SK-N-MC (cell line): Measurements from ENCODE around the gene ARHGAP29.

Experiments
- DNase-seq: peaks from one replicate; pipeline ENCODE4 v3.0.0-alpha.2; 2011; ENCODE audit warnings: low read depth, low spot score
- H3K27ac ChIP-seq: fragments of 200-600 bp; sonication (generic); 2 replicates; pipeline ENCODE4 v1.5.1; 2016; ENCODE audit warnings: mixed run types
- H3K36me3 ChIP-seq: fragments of 200-600 bp; sonication (generic); 2 replicates; pipeline ENCODE4 v1.6.1; 2017; ENCODE audit warnings: antibody characterized with exemption, low read length, mixed read lengths; ENCODE audit not compliant: insufficient read depth
- H3K4me3 ChIP-seq: fragments of 200-600 bp; sonication (generic); 2 replicates; pipeline ENCODE4 v1.5.1; 2016
- H3K9ac ChIP-seq: fragments of 200-600 bp; sonication (generic); 2 replicates; pipeline ENCODE4 v1.8.0; 2017; ENCODE audit warnings: mixed run types, mixed read lengths; ENCODE audit not compliant: insufficient read length
- H3K9me3 ChIP-seq: fragments of 200-600 bp; sonication (generic); 2 replicates; pipeline ENCODE4 v1.6.1; 2017; ENCODE audit warnings: low read depth, mild to moderate bottlenecking, antibody characterized with exemption, low read length, moderate library complexity, mixed read lengths
- EZH2 ChIP-seq: fragments of 200-600 bp; sonication (generic); IDR thresholded peaks from one replicate; pipeline ENCODE4 v1.6.1; 2017; ENCODE audit warnings: antibody characterized with exemption
- FOXP2 ChIP-seq: optimal IDR thresholded peaks from 2 replicates; pipeline ENCODE3; 2011; ENCODE audit warnings: mild to moderate bottlenecking, moderate library complexity; ENCODE audit not compliant: insufficient read depth; ENCODE audit errors: extremely low read length, control extremely low read depth
- POLR2AphosphoS5 ChIP-seq: IDR thresholded peaks from 2 replicates; pipeline ENCODE4 v1.6.1; 2012; ENCODE audit warnings: mild to moderate bottlenecking, low read depth, low read length, borderline replicate concordance

ARHGAP29 gene, protein sequence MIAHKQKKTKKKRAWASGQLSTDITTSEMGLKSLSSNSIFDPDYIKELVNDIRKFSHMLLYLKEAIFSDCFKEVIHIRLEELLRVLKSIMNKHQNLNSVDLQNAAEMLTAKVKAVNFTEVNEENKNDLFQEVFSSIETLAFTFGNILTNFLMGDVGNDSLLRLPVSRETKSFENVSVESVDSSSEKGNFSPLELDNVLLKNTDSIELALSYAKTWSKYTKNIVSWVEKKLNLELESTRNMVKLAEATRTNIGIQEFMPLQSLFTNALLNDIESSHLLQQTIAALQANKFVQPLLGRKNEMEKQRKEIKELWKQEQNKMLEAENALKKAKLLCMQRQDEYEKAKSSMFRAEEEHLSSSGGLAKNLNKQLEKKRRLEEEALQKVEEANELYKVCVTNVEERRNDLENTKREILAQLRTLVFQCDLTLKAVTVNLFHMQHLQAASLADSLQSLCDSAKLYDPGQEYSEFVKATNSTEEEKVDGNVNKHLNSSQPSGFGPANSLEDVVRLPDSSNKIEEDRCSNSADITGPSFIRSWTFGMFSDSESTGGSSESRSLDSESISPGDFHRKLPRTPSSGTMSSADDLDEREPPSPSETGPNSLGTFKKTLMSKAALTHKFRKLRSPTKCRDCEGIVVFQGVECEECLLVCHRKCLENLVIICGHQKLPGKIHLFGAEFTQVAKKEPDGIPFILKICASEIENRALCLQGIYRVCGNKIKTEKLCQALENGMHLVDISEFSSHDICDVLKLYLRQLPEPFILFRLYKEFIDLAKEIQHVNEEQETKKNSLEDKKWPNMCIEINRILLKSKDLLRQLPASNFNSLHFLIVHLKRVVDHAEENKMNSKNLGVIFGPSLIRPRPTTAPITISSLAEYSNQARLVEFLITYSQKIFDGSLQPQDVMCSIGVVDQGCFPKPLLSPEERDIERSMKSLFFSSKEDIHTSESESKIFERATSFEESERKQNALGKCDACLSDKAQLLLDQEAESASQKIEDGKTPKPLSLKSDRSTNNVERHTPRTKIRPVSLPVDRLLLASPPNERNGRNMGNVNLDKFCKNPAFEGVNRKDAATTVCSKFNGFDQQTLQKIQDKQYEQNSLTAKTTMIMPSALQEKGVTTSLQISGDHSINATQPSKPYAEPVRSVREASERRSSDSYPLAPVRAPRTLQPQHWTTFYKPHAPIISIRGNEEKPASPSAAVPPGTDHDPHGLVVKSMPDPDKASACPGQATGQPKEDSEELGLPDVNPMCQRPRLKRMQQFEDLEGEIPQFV

GRCh38 chr1:94237291-94238226 lies at the start of gene ARHGAP29:
Gene ARHGAP29 (minus strand): TSS chr1:94237584. CDS start chr1:94231611, 5,973 bp downstream.
- no peaks in the 10 kb centered on the region for H3K9me3 ChIP-seq
- H3K27ac ChIP-seq = no peak within 1 kb of the TSS
- H3K36me3 ChIP-seq = no peaks in the 10 kb centered on the region
- peak within 1 kb of the TSS; percentile 72 for H3K9ac ChIP-seq
- no peak for TF ChIP-seq POLR2AphosphoS5
- TF ChIP-seq EZH2 = no peak
- no peak for TF ChIP-seq FOXP2
- peak within 1 kb of the TSS; percentile 94 for H3K4me3 ChIP-seq
- no peak for DNase-seq

DNA sequence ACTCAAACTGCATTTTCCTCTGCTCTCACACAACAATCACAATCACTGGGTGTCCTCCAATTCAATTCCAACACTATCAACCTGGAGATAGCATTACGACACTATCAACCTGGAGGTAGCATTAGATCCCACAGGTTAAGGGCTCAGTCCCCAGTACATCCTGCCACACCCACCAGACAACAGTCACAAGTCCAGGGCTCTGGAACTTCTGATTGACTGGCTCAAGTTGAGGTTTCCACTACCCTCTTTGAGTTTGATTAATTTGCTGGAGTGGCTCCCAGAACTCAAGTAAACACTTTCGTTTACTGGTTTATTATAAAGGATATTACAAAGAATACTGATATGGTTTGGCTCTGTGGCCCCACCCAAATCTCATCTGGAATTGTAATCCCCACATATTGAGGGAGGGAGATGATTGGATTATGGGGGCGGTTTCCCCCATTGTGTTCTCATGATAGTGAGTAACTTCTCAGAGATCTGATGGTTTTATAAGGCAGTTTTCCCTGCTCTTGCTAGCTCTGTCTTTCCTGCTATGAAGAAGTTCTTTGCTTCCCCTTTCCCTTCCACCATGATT lies 49.6 kb upstream of the ARHGAP29 start:
- no peak overlapping the region for H3K9ac ChIP-seq
- DNase-seq = no peak
- no peak overlapping the region for H3K4me3 ChIP-seq
- H3K27ac ChIP-seq = no peak overlapping the region
- no peaks in the 10 kb centered on the region for H3K9me3 ChIP-seq
- no peaks in the 10 kb centered on the region for H3K36me3 ChIP-seq
- TF ChIP-seq POLR2AphosphoS5 = no peak
- no peak for TF ChIP-seq FOXP2
- no peak for TF ChIP-seq EZH2

DNA sequence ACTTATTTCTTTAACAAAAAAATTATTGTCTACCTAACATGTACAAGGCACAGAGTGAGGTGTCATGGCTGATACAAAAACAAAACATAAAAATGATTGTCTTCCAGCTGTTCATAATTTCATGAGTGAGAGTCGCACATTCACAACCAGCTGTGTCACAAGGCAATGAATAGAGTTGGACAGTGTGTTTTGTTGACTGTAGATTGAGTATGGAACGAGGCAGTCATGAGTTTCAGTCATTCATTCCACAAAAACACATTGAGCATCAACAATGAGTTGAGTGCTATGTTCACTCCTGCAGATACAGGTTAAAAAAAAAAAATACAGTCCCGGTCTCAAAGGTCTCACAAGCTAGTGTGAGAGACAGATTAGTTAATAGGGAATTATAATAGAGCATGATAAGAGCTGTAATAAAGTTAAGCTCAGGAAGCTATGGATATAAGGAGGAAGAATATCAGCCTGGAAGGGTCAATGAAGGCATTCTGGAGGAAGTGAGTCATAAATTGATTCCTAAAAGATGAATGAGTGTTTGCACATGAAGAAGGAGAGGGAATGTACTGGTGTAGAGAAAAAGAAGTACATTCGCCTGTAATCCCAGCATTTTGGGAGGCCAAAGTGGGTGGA lies 47.8 kb upstream of the ARHGAP29 start:
- Histone ChIP-seq H3K9ac (no peak overlapping the region), H3K27ac (no peak overlapping the region), H3K9me3 (no peaks in the 10 kb centered on the region), H3K36me3 (no peaks in the 10 kb centered on the region), H3K4me3 (no peak overlapping the region)
- TF ChIP-seq POLR2AphosphoS5 (no peak), EZH2 (no peak), FOXP2 (no peak)
- no peak for DNase-seq

- Histone ChIP-seq H3K9ac (no peak overlapping the region), H3K27ac (no peak overlapping the region), H3K4me3 (no peak overlapping the region), H3K9me3 (no peaks in the 10 kb centered on the region), H3K36me3 (no peaks in the 10 kb centered on the region)
- TF ChIP-seq EZH2 (no peak), POLR2AphosphoS5 (no peak), FOXP2 (no peak)
- no peak for DNase-seq
Observed at GRCh38 chr1:94284476-94284875, 47.1 kb upstream of the ARHGAP29 start.

- no peak overlapping the region for H3K27ac ChIP-seq
- H3K9me3 ChIP-seq = no peaks in the 10 kb centered on the region
- TF ChIP-seq FOXP2 = no peak
- no peak overlapping the region for H3K9ac ChIP-seq
- H3K36me3 ChIP-seq = no peaks in the 10 kb centered on the region
- no peak for DNase-seq
- no peak overlapping the region for H3K4me3 ChIP-seq
Observed at GRCh38 chr1:94283462-94283861, 46.1 kb upstream of the ARHGAP29 start.

- Histone ChIP-seq H3K4me3 (no peak overlapping the region), H3K36me3 (no peaks in the 10 kb centered on the region), H3K9ac (no peak overlapping the region), H3K27ac (no peak overlapping the region), H3K9me3 (no peaks in the 10 kb centered on the region)
- no peak for TF ChIP-seq EZH2
- TF ChIP-seq POLR2AphosphoS5 = no peak
- TF ChIP-seq FOXP2 = no peak
- DNase-seq = no peak
Observed at GRCh38 chr1:94282143-94282711, 44.8 kb upstream of the ARHGAP29 start.

DNA sequence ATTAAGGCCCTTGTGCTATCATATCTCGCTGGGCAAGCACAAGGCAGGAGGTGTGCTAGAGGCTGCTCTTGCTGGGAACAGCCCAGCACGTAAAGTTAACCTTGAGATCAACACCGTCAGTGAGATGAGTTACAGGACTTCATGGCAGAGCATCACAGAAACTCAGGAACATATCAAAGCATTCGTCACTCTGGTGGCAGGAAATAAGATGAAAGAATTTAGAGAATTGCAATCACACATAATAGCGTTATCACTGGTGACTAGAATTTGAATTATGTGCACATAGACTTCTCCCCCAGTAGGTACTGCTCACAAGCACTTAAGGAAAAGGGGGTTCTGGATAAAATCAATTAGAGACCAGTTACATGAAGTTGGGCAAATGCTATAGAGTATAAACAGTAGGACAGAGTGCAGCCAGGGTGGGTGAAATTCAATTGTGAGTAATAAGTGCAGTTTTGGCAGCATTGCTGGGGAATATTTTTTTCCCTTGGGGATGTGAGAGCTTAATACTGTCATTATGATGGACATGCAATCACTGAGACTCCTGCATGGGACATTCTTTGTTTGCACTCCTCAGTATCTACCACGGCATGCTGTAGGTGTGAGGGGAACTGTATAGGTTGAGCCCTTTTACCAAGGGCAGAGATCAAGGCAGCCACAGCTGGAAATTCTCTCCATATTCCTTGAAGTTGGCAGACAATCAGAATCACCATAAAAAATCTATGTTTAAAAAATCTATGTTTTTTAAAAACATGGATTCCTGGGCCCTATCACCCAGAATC lies 44.2 kb upstream of the ARHGAP29 start:
- Histone ChIP-seq H3K4me3 (no peak overlapping the region), H3K9me3 (no peaks in the 10 kb centered on the region), H3K36me3 (no peaks in the 10 kb centered on the region), H3K27ac (no peak overlapping the region), H3K9ac (no peak overlapping the region)
- no peak for TF ChIP-seq EZH2
- no peak for TF ChIP-seq POLR2AphosphoS5
- no peak for TF ChIP-seq FOXP2
- DNase-seq = no peak
